ENCODE results near the gene RHCE. TPM values are rescaled to one million over a fixed set of nuclear protein-coding genes. Genes with fewer than 3 reads are reported as not detected.
"Not testable (repeated sequence)": the region's sequence is repeated elsewhere in the genome, so short reads cannot be mapped to it uniquely, and the experiment has no call there.

The RHCE gene
- 0.37 and 0.77 TPM in 2 replicates for total RNA-seq (2014; rRNA removed; shearing (Covaris generic))
- 0.27 and 0.63 TPM in 2 replicates for polyA plus RNA-seq (2015; cell fraction: cytosol; rRNA removed)
- polyA plus RNA-seq (2015; cell fraction: nucleus; rRNA removed) = 0.26 TPM in 1 of 2 replicates, not detected in the other

GRCh38 chr1:25420715-25421114 lies at the start of gene RHCE:
Gene RHCE (minus strand): TSS chr1:25420825. CDS start chr1:25420786, 39 bp downstream.
- in situ Hi-C loops (cut with HindIII; ENCODE audit: low pct_unique_long_range_greater_than_20kb, low sequenced_read_pairs); DNase-seq (ENCODE audit: low read depth, low spot score): not testable (repeated sequence)

- in situ Hi-C loops (cut with HindIII; ENCODE audit: low pct_unique_long_range_greater_than_20kb, low sequenced_read_pairs) = no loop called here
- DNase-seq (ENCODE audit: low read depth, low spot score) = no peak
Measured at GRCh38 chr1:25469177-25469576, 48.6 kb upstream of the RHCE start.

- DNase-seq (ENCODE audit: low read depth, low spot score) = no peak
- in situ Hi-C loops (cut with HindIII; ENCODE audit: low pct_unique_long_range_greater_than_20kb, low sequenced_read_pairs) = no loop called here
Measured at GRCh38 chr1:25468033-25468432, 47.4 kb upstream of the RHCE start.

- in situ Hi-C loops (cut with HindIII; ENCODE audit: low pct_unique_long_range_greater_than_20kb, low sequenced_read_pairs) = no loop called here
- no peak for DNase-seq (ENCODE audit: low read depth, low spot score)
Measured at GRCh38 chr1:25467616-25468015, 47.0 kb upstream of the RHCE start.

- DNase-seq (ENCODE audit: low read depth, low spot score) = no peak
- in situ Hi-C loops (cut with HindIII; ENCODE audit: low pct_unique_long_range_greater_than_20kb, low sequenced_read_pairs) = no loop called here
Measured at GRCh38 chr1:25467193-25467592, 46.6 kb upstream of the RHCE start.

- in situ Hi-C loops (cut with HindIII; ENCODE audit: low pct_unique_long_range_greater_than_20kb, low sequenced_read_pairs) = no loop called here
- DNase-seq (ENCODE audit: low read depth, low spot score) = peak; percentile 19
Measured at GRCh38 chr1:25462732-25463131, 42.1 kb upstream of the RHCE start.

- no peak for DNase-seq (ENCODE audit: low read depth, low spot score)
- in situ Hi-C loops (cut with HindIII; ENCODE audit: low pct_unique_long_range_greater_than_20kb, low sequenced_read_pairs) = no loop called here
Measured at GRCh38 chr1:25461849-25462248, 41.2 kb upstream of the RHCE start.

GRCh38 chr1:25460816-25461215 lies 40.2 kb upstream of the RHCE start:
- DNase-seq (ENCODE audit: low read depth, low spot score); in situ Hi-C loops (cut with HindIII; ENCODE audit: low pct_unique_long_range_greater_than_20kb, low sequenced_read_pairs): not testable (repeated sequence)

GRCh38 chr1:25460020-25460419 lies 39.4 kb upstream of the RHCE start:
- in situ Hi-C loops (cut with HindIII; ENCODE audit: low pct_unique_long_range_greater_than_20kb, low sequenced_read_pairs) = no loop called here
- DNase-seq (ENCODE audit: low read depth, low spot score) = no peak

- in situ Hi-C loops (cut with HindIII; ENCODE audit: low pct_unique_long_range_greater_than_20kb, low sequenced_read_pairs) = no loop called here
- DNase-seq (ENCODE audit: low read depth, low spot score) = no peak
Measured at GRCh38 chr1:25458541-25459298, 38.1 kb upstream of the RHCE start.

GRCh38 chr1:25456502-25456901 lies 35.9 kb upstream of the RHCE start:
- in situ Hi-C loops (cut with HindIII; ENCODE audit: low pct_unique_long_range_greater_than_20kb, low sequenced_read_pairs) = no loop called here
- DNase-seq (ENCODE audit: low read depth, low spot score) = no peak

- no peak for DNase-seq (ENCODE audit: low read depth, low spot score)
- in situ Hi-C loops (cut with HindIII; ENCODE audit: low pct_unique_long_range_greater_than_20kb, low sequenced_read_pairs) = no loop called here
Measured at GRCh38 chr1:25451908-25452307, 31.3 kb upstream of the RHCE start.

- DNase-seq (ENCODE audit: low read depth, low spot score) = no peak
- in situ Hi-C loops (cut with HindIII; ENCODE audit: low pct_unique_long_range_greater_than_20kb, low sequenced_read_pairs) = no loop called here
Measured at GRCh38 chr1:25450891-25451290, 30.3 kb upstream of the RHCE start.

GRCh38 chr1:25447547-25447946 lies 26.9 kb upstream of the RHCE start:
- DNase-seq (ENCODE audit: low read depth, low spot score) = no peak
- in situ Hi-C loops (cut with HindIII; ENCODE audit: low pct_unique_long_range_greater_than_20kb, low sequenced_read_pairs) = no loop called here

- DNase-seq (ENCODE audit: low read depth, low spot score) = no peak
- in situ Hi-C loops (cut with HindIII; ENCODE audit: low pct_unique_long_range_greater_than_20kb, low sequenced_read_pairs) = no loop called here
Measured at GRCh38 chr1:25445993-25446538, 25.4 kb upstream of the RHCE start.

GRCh38 chr1:25444604-25445003 lies 24.0 kb upstream of the RHCE start:
- DNase-seq (ENCODE audit: low read depth, low spot score); in situ Hi-C loops (cut with HindIII; ENCODE audit: low pct_unique_long_range_greater_than_20kb, low sequenced_read_pairs): not testable (repeated sequence)

GRCh38 chr1:25443030-25443699 lies 22.5 kb upstream of the RHCE start:
- in situ Hi-C loops (cut with HindIII; ENCODE audit: low pct_unique_long_range_greater_than_20kb, low sequenced_read_pairs) = no loop called here
- DNase-seq (ENCODE audit: low read depth, low spot score) = no peak

GRCh38 chr1:25442178-25442577 lies 21.6 kb upstream of the RHCE start:
- in situ Hi-C loops (cut with HindIII; ENCODE audit: low pct_unique_long_range_greater_than_20kb, low sequenced_read_pairs) = no loop called here
- no peak for DNase-seq (ENCODE audit: low read depth, low spot score)

- in situ Hi-C loops (cut with HindIII; ENCODE audit: low pct_unique_long_range_greater_than_20kb, low sequenced_read_pairs) = no loop called here
- DNase-seq (ENCODE audit: low read depth, low spot score) = no peak
Measured at GRCh38 chr1:25439287-25439686, 18.7 kb upstream of the RHCE start.

All from SK-MEL-5 (cell line).